ENCODE measurements around the gene SP3. TPM values are rescaled to one million over a fixed set of nuclear protein-coding genes. Genes with fewer than 3 reads are reported as not detected.
A peak's percentile ranks its signal among the peaks of the same experiment; 100 is the strongest.

The SP3 gene
- total RNA-seq, 1 donor = 113 TPM

GRCh38 chr2:173990245-173990644 is 25.1 kb upstream of the SP3 start:
- no peaks in the 10 kb centered on the region for H3K9me3 ChIP-seq (ENCODE audit: low read depth, low read length)
- peaks cover 2% of the 10 kb centered on the region for H4K20me1 ChIP-seq (ENCODE audit: insufficient read depth, low read length)
- no peak overlapping the region for H3K4me2 ChIP-seq (ENCODE audit: insufficient read depth, low read length)
- no peak for DNase-seq (ENCODE audit: insufficient read length, low spot score, missing footprints)
- H3K36me3 ChIP-seq (ENCODE audit: insufficient read depth, low read length) = no peaks in the 10 kb centered on the region
- H3K27ac ChIP-seq (ENCODE audit: low read depth, low read length) = no peak overlapping the region
- H2AFZ ChIP-seq (ENCODE audit: low read length) = no peak overlapping the region
- no peak for TF ChIP-seq CTCF (IDR thresholded peaks at IDR 0.05; ENCODE audit: extremely low read depth, low read depth, low read length)
- H3K27me3 ChIP-seq (ENCODE audit: insufficient read depth, low read length) = peaks cover 9% of the 10 kb centered on the region
- no peaks in the 10 kb centered on the region for H3K79me2 ChIP-seq (ENCODE audit: insufficient read depth, low read length)
- no peak overlapping the region for H3K4me3 ChIP-seq (ENCODE audit: insufficient read depth, low read length)
- H3K4me1 ChIP-seq (ENCODE audit: insufficient read depth, low read length) = peaks cover 16% of the 10 kb centered on the region

- no peak for TF ChIP-seq CTCF (IDR thresholded peaks at IDR 0.05; ENCODE audit: extremely low read depth, low read depth, low read length)
- Histone ChIP-seq H3K4me2 (ENCODE audit: insufficient read depth, low read length) (no peak overlapping the region), H3K9me3 (ENCODE audit: low read depth, low read length) (no peaks in the 10 kb centered on the region)
Observed at GRCh38 chr2:173989884-173990215, 24.7 kb upstream of the SP3 start.

GRCh38 chr2:173989160-173989883 is 24.1 kb upstream of the SP3 start:
- DNase-seq (ENCODE audit: insufficient read length, low spot score, missing footprints) = no peak
- Histone ChIP-seq H3K9me3 (ENCODE audit: low read depth, low read length) (no peaks in the 10 kb centered on the region), H2AFZ (ENCODE audit: low read length) (no peak overlapping the region), H3K79me2 (ENCODE audit: insufficient read depth, low read length) (no peaks in the 10 kb centered on the region), H4K20me1 (ENCODE audit: insufficient read depth, low read length) (peaks cover 2% of the 10 kb centered on the region), H3K4me1 (ENCODE audit: insufficient read depth, low read length) (peaks cover 16% of the 10 kb centered on the region), H3K4me3 (ENCODE audit: insufficient read depth, low read length) (no peak overlapping the region), H3K36me3 (ENCODE audit: insufficient read depth, low read length) (no peaks in the 10 kb centered on the region), H3K4me2 (ENCODE audit: insufficient read depth, low read length) (no peak overlapping the region), H3K27ac (ENCODE audit: low read depth, low read length) (no peak overlapping the region), H3K27me3 (ENCODE audit: insufficient read depth, low read length) (peaks cover under 1% of the 10 kb centered on the region)
- TF ChIP-seq CTCF (IDR thresholded peaks at IDR 0.05; ENCODE audit: extremely low read depth, low read depth, low read length) = peak; percentile 26

More at GRCh38 chr2:173989884-173990215, 24.7 kb upstream of the SP3 start:
- Histone ChIP-seq H3K79me2 (ENCODE audit: insufficient read depth, low read length) (no peaks in the 10 kb centered on the region), H3K27ac (ENCODE audit: low read depth, low read length) (no peak overlapping the region), H3K27me3 (ENCODE audit: insufficient read depth, low read length) (peaks cover 5% of the 10 kb centered on the region), H4K20me1 (ENCODE audit: insufficient read depth, low read length) (peaks cover 2% of the 10 kb centered on the region), H2AFZ (ENCODE audit: low read length) (no peak overlapping the region), H3K4me1 (ENCODE audit: insufficient read depth, low read length) (peaks cover 16% of the 10 kb centered on the region), H3K36me3 (ENCODE audit: insufficient read depth, low read length) (no peaks in the 10 kb centered on the region), H3K4me3 (ENCODE audit: insufficient read depth, low read length) (no peak overlapping the region)
- no peak for DNase-seq (ENCODE audit: insufficient read length, low spot score, missing footprints)

GRCh38 chr2:173986805-173987204 is 21.6 kb upstream of the SP3 start:
- no peaks in the 10 kb centered on the region for H3K79me2 ChIP-seq (ENCODE audit: insufficient read depth, low read length)
- no peak for DNase-seq (ENCODE audit: insufficient read length, low spot score, missing footprints)
- H3K4me1 ChIP-seq (ENCODE audit: insufficient read depth, low read length) = peaks cover 33% of the 10 kb centered on the region

More at GRCh38 chr2:173986805-173987204, 21.6 kb upstream of the SP3 start:
- TF ChIP-seq CTCF (IDR thresholded peaks at IDR 0.05; ENCODE audit: extremely low read depth, low read depth, low read length) = no peak
- Histone ChIP-seq H2AFZ (ENCODE audit: low read length) (no peak overlapping the region), H3K27me3 (ENCODE audit: insufficient read depth, low read length) (no peaks in the 10 kb centered on the region), H3K9me3 (ENCODE audit: low read depth, low read length) (no peaks in the 10 kb centered on the region), H3K4me3 (ENCODE audit: insufficient read depth, low read length) (no peak overlapping the region), H3K27ac (ENCODE audit: low read depth, low read length) (no peak overlapping the region), H3K4me2 (ENCODE audit: insufficient read depth, low read length) (no peak overlapping the region), H3K36me3 (ENCODE audit: insufficient read depth, low read length) (no peaks in the 10 kb centered on the region), H4K20me1 (ENCODE audit: insufficient read depth, low read length) (peaks cover 2% of the 10 kb centered on the region)
